T-cell (primary cell): ENCODE results near the gene ATP6V1G2. TPM values are rescaled to one million over a fixed set of nuclear protein-coding genes. Genes with fewer than 3 reads are reported as not detected.

Source experiments
- ATAC-seq, 4 experiments: fragments of 200-7000 bp in 3 of 4; fragments of 150-1000 bp in 1 of 4; cut with Tn5 transposase; replicated peaks in 1 of 4; 1 replicate in 3 of 4; 2 replicates in 1 of 4; pipeline ENCODE4 v1.10.0; 2021; ENCODE audit warnings: moderate library complexity in 3 of 4, mild to moderate bottlenecking in 2 of 4, moderate number of reproducible peaks in 1 of 4
- CTCF ChIA-PET, 2 donors: fragments of 300-600 bp; sonication (Branson Sonifier 250); formaldehyde crosslinking; loops; one replicate each; lab custom pipeline; 2022; ENCODE audit warnings: antibody characterized with exemption in 2 of 2; lab: Charles Lee
- POLR2A ChIA-PET, 2 donors: fragments of 300-600 bp; sonication (Branson Sonifier 250); formaldehyde crosslinking; loops; one replicate each; lab custom pipeline; 2022; ENCODE audit warnings: antibody characterized with exemption in 2 of 2; lab: Charles Lee
- DNase-seq, 35 experiments: peaks; one replicate each; pipeline versions ENCODE4 v3.0.0 to v3.0.0-alpha.2; 2013 to 2023
- H3K27ac ChIP-seq: one replicate; pipeline ENCODE4 v1.5.1; 2013; ENCODE audit warnings: low read length
- H3K27me3 ChIP-seq, 2 experiments: replicated peaks in 1 of 2; 1 replicate in 1 of 2; 2 replicates in 1 of 2; pipeline versions ENCODE4 v1.6.1 to v1.7.0; 2013; ENCODE audit warnings: low read length in 1 of 2, mixed read lengths in 1 of 2; ENCODE audit not compliant: control insufficient read depth in 2 of 2, insufficient read depth in 2 of 2; ENCODE audit errors: extremely low read depth in 1 of 2
- H3K36me3 ChIP-seq, 2 donors: 1 replicate in 1 of 2; 2 replicates in 1 of 2; pipeline versions ENCODE4 v1.6.1 to v1.7.0; 2013; ENCODE audit warnings: low read length in 1 of 2; ENCODE audit not compliant: control insufficient read depth in 2 of 2, insufficient read depth in 1 of 2; ENCODE audit errors: extremely low read depth in 1 of 2
- H3K4me1 ChIP-seq, 2 experiments: 1 replicate in 1 of 2; 2 replicates in 1 of 2; pipeline versions ENCODE4 v1.6.1 to v1.7.0; 2013; ENCODE audit warnings: low read length in 2 of 2, mixed read lengths in 1 of 2; ENCODE audit not compliant: insufficient read depth in 2 of 2, control insufficient read depth in 1 of 2; ENCODE audit errors: extremely low read depth in 1 of 2
- H3K4me3 ChIP-seq, 2 donors: 1 replicate in 1 of 2; 2 replicates in 1 of 2; pipeline versions ENCODE4 v1.5.1 to v1.7.0; 2013; ENCODE audit warnings: mild to moderate bottlenecking in 2 of 2, low read length in 1 of 2, moderate library complexity in 1 of 2; ENCODE audit not compliant: control insufficient read depth in 1 of 2; ENCODE audit errors: extremely low read depth in 1 of 2
- H3K9me3 ChIP-seq: 2 replicates; pipeline ENCODE4 v1.7.0; 2013
- H3K27ac Mint-ChIP-seq, 2 donors: one replicate each; pipeline ENCODE4 v1.8.0; 2020 to 2021; ENCODE audit warnings: mild to moderate bottlenecking in 2 of 2, mixed read lengths in 2 of 2
- H3K27me3 Mint-ChIP-seq, 2 donors: one replicate each; pipeline ENCODE4 v1.8.0; 2021 to 2022; ENCODE audit warnings: mixed read lengths in 2 of 2
- H3K36me3 Mint-ChIP-seq: one replicate; pipeline ENCODE4 v1.8.0; 2021; ENCODE audit warnings: mixed read lengths
- H3K4me1 Mint-ChIP-seq, 3 donors: one replicate each; pipeline ENCODE4 v1.8.0; 2020 to 2022; ENCODE audit warnings: mixed read lengths in 3 of 3, mild to moderate bottlenecking in 1 of 3
- H3K4me3 Mint-ChIP-seq, 3 donors: one replicate each; pipeline ENCODE4 v1.8.0; 2020 to 2022; ENCODE audit warnings: mild to moderate bottlenecking in 3 of 3, mixed read lengths in 3 of 3, moderate library complexity in 3 of 3
- H3K9me3 Mint-ChIP-seq, 3 donors: one replicate each; pipeline ENCODE4 v1.8.0; 2020 to 2022; ENCODE audit warnings: mixed read lengths in 3 of 3
- WGBS: methylation state at CpG from one replicate; pipeline ENCODE4 v1.1.5; 2013; ENCODE audit warnings: missing lambda C conversion rate; ENCODE audit not compliant: insufficient coverage; 5-methylcytosine and 5-hydroxymethylcytosine counted together
- total RNA-seq, 35 experiments: library from RNA in 6 of 35; stranded (reverse) in 6 of 35; fragments of 120-200 nt in 1 of 35; gene quantifications; one replicate each; pipeline versions ENCODE4 v1.2.1 to v1.2.4 and lab custom pipeline; 2013 to 2026

The ATP6V1G2 gene
- total RNA-seq, 5 donors from 2014 or later (not counting 1 experiment from before 2014, with no cell fraction given): 3.1 to 5.7 (median 4.1) TPM

GRCh38 chr6:31560697-31561058, 14.3 kb upstream of the ATP6V1G2 start:
- no peak overlapping the region for H3K4me3 ChIP-seq
- Mint-ChIP-seq H3K4me3 (peak overlapping the region in 2 of 3 donors; percentile 66 to 92), H3K9me3 (no peaks in the 10 kb centered on the region), H3K27ac (peak overlapping the region; percentile 91), H3K36me3 (peaks cover 36% of the 10 kb centered on the region), H3K4me1 (peaks cover 76 to 85% (median 81%) of the 10 kb centered on the region in 3 donors), H3K27me3 (no peaks in the 10 kb centered on the region)
- H3K4me1 ChIP-seq: peaks cover 36 to 66% of the 10 kb centered on the region in 2 experiments
- H3K9me3 ChIP-seq: no peaks in the 10 kb centered on the region
- ChIA-PET POLR2A (no interaction called here), CTCF (interaction anchor here in 1 of 2 donors (1.6 kb wide), 1 partner anchor 10 kb away, joined by 4 read pairs; no protein-coding TSS in a partner anchor)
- H3K36me3 ChIP-seq: peaks cover 0 to 18% of the 10 kb centered on the region in 2 donors
- DNase-seq (no peak), ATAC-seq (no peak)
- peak overlapping the region; percentile 81 for H3K27ac ChIP-seq
- H3K27me3 ChIP-seq: no peaks in the 10 kb centered on the region

GRCh38 chr6:31559958-31560696, 13.7 kb upstream of the ATP6V1G2 start:
- H3K36me3 ChIP-seq: peaks cover 0 to 16% of the 10 kb centered on the region in 2 donors
- ATAC-seq (peak; percentile 54 to 73 (median 68)), DNase-seq (peak in 12 of 35 experiments; percentile 26 to 69 (median 40))
- ChIA-PET POLR2A (interaction anchor here in 1 of 2 donors (0.5 to 0.6 kb wide), 2 partner anchors 35 to 1121 kb away, joined by 3 to 4 read pairs; no protein-coding TSS in a partner anchor), CTCF (interaction anchor here in 1 of 2 donors (1.3 kb wide), 1 partner anchor 23 kb away, joined by 6 read pairs; the partner anchor contains the start of gene LTB)
- H3K27ac Mint-ChIP-seq: peak overlapping the region; percentile 91
- 2% methylated on average over 5 of the region's 7 CpGs for WGBS
- H3K9me3 Mint-ChIP-seq: no peaks in the 10 kb centered on the region
- H3K9me3 ChIP-seq: no peaks in the 10 kb centered on the region
- H3K36me3 Mint-ChIP-seq: peaks cover 33% of the 10 kb centered on the region
- H3K27me3 ChIP-seq: no peaks in the 10 kb centered on the region
- H3K27ac ChIP-seq: peak overlapping the region; percentile 81
- peaks cover 36 to 66% of the 10 kb centered on the region in 2 experiments for H3K4me1 ChIP-seq
- peak overlapping the region; percentile 66 to 92 (median 66) for H3K4me3 Mint-ChIP-seq
- H3K4me1 Mint-ChIP-seq: peaks cover 72 to 79% (median 76%) of the 10 kb centered on the region in 3 donors
- H3K4me3 ChIP-seq: peak overlapping the region in 1 of 2 donors; percentile 10
- H3K27me3 Mint-ChIP-seq: no peaks in the 10 kb centered on the region

- DNase-seq (no peak), ATAC-seq (peak; percentile 21 to 34 (median 27))
- no peaks in the 10 kb centered on the region for H3K27me3 Mint-ChIP-seq
- no CpG with 5 or more reads among the region's 4 CpGs for WGBS
- H3K4me1 Mint-ChIP-seq: peaks cover 70 to 78% (median 71%) of the 10 kb centered on the region in 3 donors
- ChIA-PET POLR2A (interaction anchor here in 1 of 2 donors (1.0 to 1.5 kb wide), 2 partner anchors 25 to 37 kb away, joined by 3 read pairs; no protein-coding TSS in a partner anchor), CTCF (interaction anchor here in 1 of 2 donors (1.1 to 1.3 kb wide), 3 partner anchors 16 to 39 kb away, joined by 5 to 6 read pairs (median 5); partner anchors contain the start of genes LTB and TNF)
- peak overlapping the region; percentile 91 for H3K27ac Mint-ChIP-seq
- Histone ChIP-seq H3K4me3 (peak overlapping the region; percentile 36), H3K9me3 (no peaks in the 10 kb centered on the region), H3K27ac (peak overlapping the region; percentile 81), H3K36me3 (peaks cover 0 to 14% of the 10 kb centered on the region in 2 donors), H3K4me1 (peaks cover 36 to 66% of the 10 kb centered on the region in 2 experiments), H3K27me3 (no peaks in the 10 kb centered on the region)
- no peaks in the 10 kb centered on the region for H3K9me3 Mint-ChIP-seq
- H3K4me3 Mint-ChIP-seq: peak overlapping the region; percentile 66 to 92 (median 74)
- H3K36me3 Mint-ChIP-seq: peaks cover 28% of the 10 kb centered on the region
Observed at GRCh38 chr6:31559606-31559957, 13.2 kb upstream of the ATP6V1G2 start.

GRCh38 chr6:31558631-31559500, 12.5 kb upstream of the ATP6V1G2 start:
- Histone ChIP-seq H3K36me3 (peaks cover 0 to 13% of the 10 kb centered on the region in 2 donors), H3K27me3 (no peaks in the 10 kb centered on the region), H3K4me1 (peaks cover 36 to 66% of the 10 kb centered on the region in 2 experiments), H3K9me3 (no peaks in the 10 kb centered on the region), H3K27ac (peak overlapping the region; percentile 81), H3K4me3 (peak overlapping the region; percentile 36)
- peak overlapping the region; percentile 66 to 92 (median 74) for H3K4me3 Mint-ChIP-seq
- H3K36me3 Mint-ChIP-seq: peaks cover 27% of the 10 kb centered on the region
- no peaks in the 10 kb centered on the region for H3K9me3 Mint-ChIP-seq
- 0% methylated on average over 2 of the region's 14 CpGs for WGBS
- peak overlapping the region; percentile 91 for H3K27ac Mint-ChIP-seq
- POLR2A ChIA-PET: interaction anchor here in 1 of 2 donors (1.0 to 1.5 kb wide), 2 partner anchors 26 to 38 kb away, joined by 3 read pairs; no protein-coding TSS in a partner anchor
- CTCF ChIA-PET: interaction anchor here in 1 of 2 donors (1.1 to 1.3 kb wide), 4 partner anchors 16 to 39 kb away, joined by 3 to 6 read pairs (median 5); partner anchors contain the start of genes LTB, NCR3 and TNF
- H3K4me1 Mint-ChIP-seq: peaks cover 67 to 77% (median 70%) of the 10 kb centered on the region in 3 donors
- ATAC-seq (peak; percentile 77 to 84 (median 80)), DNase-seq (peak in 31 of 35 experiments; percentile 41 to 82 (median 61))
- H3K27me3 Mint-ChIP-seq: no peaks in the 10 kb centered on the region

- WGBS: 64% methylated on average over 8 of the region's 8 CpGs
- Histone ChIP-seq H3K36me3 (peaks cover 0 to 12% of the 10 kb centered on the region in 2 donors), H3K4me3 (peak overlapping the region; percentile 27 to 36), H3K27ac (peak overlapping the region; percentile 81), H3K27me3 (no peaks in the 10 kb centered on the region), H3K9me3 (no peaks in the 10 kb centered on the region), H3K4me1 (peaks cover 36 to 66% of the 10 kb centered on the region in 2 experiments)
- no peak for ATAC-seq
- H3K4me3 Mint-ChIP-seq: peak overlapping the region; percentile 66 to 92 (median 74)
- peaks cover 63 to 73% (median 66%) of the 10 kb centered on the region in 3 donors for H3K4me1 Mint-ChIP-seq
- DNase-seq: no peak
- peaks cover 24% of the 10 kb centered on the region for H3K36me3 Mint-ChIP-seq
- CTCF ChIA-PET: interaction anchor here in 1 of 2 donors (1.1 to 1.3 kb wide), 2 partner anchors 17 to 35 kb away, joined by 3 to 5 read pairs; partner anchors contain the start of genes NCR3 and TNF
- no peaks in the 10 kb centered on the region for H3K27me3 Mint-ChIP-seq
- H3K9me3 Mint-ChIP-seq: no peaks in the 10 kb centered on the region
- peak overlapping the region; percentile 91 for H3K27ac Mint-ChIP-seq
- POLR2A ChIA-PET: interaction anchor here in 1 of 2 donors (1.5 kb wide), 1 partner anchor 26 kb away, joined by 3 read pairs; no protein-coding TSS in a partner anchor
Observed at GRCh38 chr6:31558318-31558625, 11.9 kb upstream of the ATP6V1G2 start.
